Mesenchymal stem cell (in vitro differentiated cells and primary cell): Measurements from ENCODE around the gene CNTLN.

ENCODE experiments used
- DNase-seq: peaks from one replicate; pipeline ENCODE4 v3.0.0-alpha.2; 2013
- H2AFZ ChIP-seq: one replicate; pipeline ENCODE4 v1.6.1; 2013; ENCODE audit warnings: low read depth, mild to moderate bottlenecking, control low read depth, inconsistent platforms, low read length, moderate library complexity
- H2AK5ac ChIP-seq: 2 replicates; pipeline ENCODE4 v1.6.1; 2013; ENCODE audit warnings: low read length, moderate library complexity, mild to moderate bottlenecking, inconsistent platforms; ENCODE audit not compliant: severe bottlenecking
- H2BK120ac ChIP-seq: one replicate; pipeline ENCODE4 v1.6.1; 2013; ENCODE audit warnings: low read depth, mild to moderate bottlenecking, inconsistent platforms, low read length, moderate library complexity
- H2BK12ac ChIP-seq, 2 experiments: one replicate each; pipeline ENCODE4 v1.6.1; 2013; ENCODE audit warnings: inconsistent platforms in 2 of 2, low read length in 2 of 2, mild to moderate bottlenecking in 2 of 2, moderate library complexity in 2 of 2, control low read depth in 1 of 2
- H2BK15ac ChIP-seq: one replicate; pipeline ENCODE4 v1.6.1; 2013; ENCODE audit warnings: mild to moderate bottlenecking, low read depth, inconsistent platforms; ENCODE audit not compliant: poor library complexity, severe bottlenecking
- H2BK5ac ChIP-seq: 2 replicates; pipeline ENCODE4 v1.6.1; 2013; ENCODE audit warnings: low read depth, mild to moderate bottlenecking, low read length, control low read depth, inconsistent platforms; ENCODE audit not compliant: poor library complexity, severe bottlenecking
- H3K14ac ChIP-seq, 2 experiments: one replicate each; pipeline ENCODE4 v1.6.1; 2013; ENCODE audit warnings: inconsistent platforms in 2 of 2, low read length in 2 of 2, control low read depth in 1 of 2, mild to moderate bottlenecking in 1 of 2, moderate library complexity in 1 of 2
- H3K18ac ChIP-seq, 2 experiments: one replicate each; pipeline ENCODE4 v1.6.1; 2013; ENCODE audit warnings: inconsistent platforms in 2 of 2, low read length in 2 of 2, control low read depth in 1 of 2, low read depth in 1 of 2, mild to moderate bottlenecking in 1 of 2
- H3K23ac ChIP-seq, 2 experiments: one replicate each; pipeline ENCODE4 v1.6.1; 2013; ENCODE audit warnings: inconsistent platforms in 2 of 2, low read length in 2 of 2, mild to moderate bottlenecking in 2 of 2, moderate library complexity in 2 of 2, control low read depth in 1 of 2
- H3K27ac ChIP-seq: 2 replicates; pipeline ENCODE4 v1.5.1; 2013; ENCODE audit warnings: mild to moderate bottlenecking, moderate library complexity, low read length, control low read depth, inconsistent platforms; ENCODE audit not compliant: poor library complexity, severe bottlenecking
- H3K27me3 ChIP-seq, 2 experiments: 2 replicates each; pipeline versions ENCODE4 v1.6.1 to v1.7.0; 2013; ENCODE audit warnings: low read length in 2 of 2, mild to moderate bottlenecking in 2 of 2, moderate library complexity in 2 of 2, control low read depth in 1 of 2, inconsistent platforms in 1 of 2; ENCODE audit not compliant: control insufficient read depth in 1 of 2, insufficient read depth in 1 of 2
- H3K36me3 ChIP-seq, 2 experiments: 2 replicates each; pipeline versions ENCODE4 v1.6.1 to v1.7.0; 2013; ENCODE audit warnings: low read length in 2 of 2, control low read depth in 1 of 2, inconsistent platforms in 1 of 2, low read depth in 1 of 2, mild to moderate bottlenecking in 1 of 2; ENCODE audit not compliant: insufficient read depth in 2 of 2, control insufficient read depth in 1 of 2
- H3K4ac ChIP-seq, 2 experiments: one replicate each; pipeline ENCODE4 v1.6.1; 2013; ENCODE audit warnings: inconsistent platforms in 2 of 2, low read length in 2 of 2, mild to moderate bottlenecking in 2 of 2, moderate library complexity in 2 of 2, control low read depth in 1 of 2, low read depth in 1 of 2
- H3K4me1 ChIP-seq: 2 replicates; pipeline ENCODE4 v1.6.1; 2013; ENCODE audit warnings: low read depth, low read length, control low read depth; ENCODE audit not compliant: control insufficient read depth, insufficient read depth
- H3K4me2 ChIP-seq: 2 replicates; pipeline ENCODE4 v1.6.1; 2013; ENCODE audit warnings: low read length, mild to moderate bottlenecking, inconsistent platforms; ENCODE audit not compliant: poor library complexity, severe bottlenecking
- H3K4me3 ChIP-seq, 2 experiments: 2 replicates each; pipeline versions ENCODE4 v1.5.1 to v1.7.0; 2013; ENCODE audit warnings: low read length in 2 of 2, mild to moderate bottlenecking in 2 of 2, control low read depth in 1 of 2, low read depth in 1 of 2; ENCODE audit not compliant: insufficient read depth in 1 of 2
- H3K79me1 ChIP-seq: replicated peaks from 2 replicates; pipeline ENCODE4 v1.6.1; 2013; ENCODE audit warnings: mild to moderate bottlenecking, control low read depth, low read length, inconsistent platforms; ENCODE audit not compliant: poor library complexity, severe bottlenecking
- H3K9ac ChIP-seq: 2 replicates; pipeline ENCODE4 v1.7.0; 2013; ENCODE audit warnings: mild to moderate bottlenecking, low read length, moderate library complexity
- H3K9me3 ChIP-seq: 2 replicates; pipeline ENCODE4 v1.7.0; 2013; ENCODE audit warnings: mild to moderate bottlenecking, low read length; ENCODE audit not compliant: control insufficient read depth
- H4K8ac ChIP-seq: one replicate; pipeline ENCODE4 v1.6.1; 2013; ENCODE audit warnings: inconsistent platforms, mild to moderate bottlenecking, low read length, moderate library complexity
- H4K91ac ChIP-seq: one replicate; pipeline ENCODE4 v1.6.1; 2013; ENCODE audit warnings: mild to moderate bottlenecking, low read length, inconsistent platforms
- WGBS: methylation state at CpG from one replicate; pipeline ENCODE4 v1.1.7; 2013; ENCODE audit warnings: mixed read lengths; 5-methylcytosine and 5-hydroxymethylcytosine counted together

Gene CNTLN

DNA sequence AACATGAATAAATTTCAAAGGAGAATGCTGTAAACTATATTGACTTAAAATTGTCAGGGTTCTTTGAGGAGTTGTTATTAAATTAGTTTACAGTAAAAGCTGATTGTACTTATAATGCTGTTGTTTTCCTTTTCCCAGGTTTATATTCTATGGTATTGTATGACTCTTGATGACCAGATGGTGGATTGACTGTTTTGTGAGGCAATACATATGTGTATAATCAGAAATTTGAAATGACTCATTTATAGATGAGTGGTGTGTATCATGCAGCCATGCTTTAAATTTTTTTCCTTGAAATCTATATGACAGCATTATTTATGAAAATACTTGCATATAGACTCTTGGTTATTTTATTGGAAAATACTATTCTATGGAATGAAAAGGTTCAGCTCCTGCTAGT, 195.3 kb downstream of the CNTLN start:
- no peak overlapping the region for H3K18ac ChIP-seq
- DNase-seq = no peak
- H3K27ac ChIP-seq = no peak overlapping the region
- no peaks in the 10 kb centered on the region for H3K27me3 ChIP-seq
- H3K23ac ChIP-seq = no peak overlapping the region
- H4K8ac ChIP-seq = no peak overlapping the region
- H2BK120ac ChIP-seq = no peak overlapping the region
- H2BK5ac ChIP-seq = no peak overlapping the region
- H3K4me3 ChIP-seq = no peak overlapping the region
- no peak overlapping the region for H3K9ac ChIP-seq
- H3K4me1 ChIP-seq = no peaks in the 10 kb centered on the region
- no peaks in the 10 kb centered on the region for H3K9me3 ChIP-seq
- H4K91ac ChIP-seq = no peak overlapping the region
- H3K79me1 ChIP-seq = no peaks in the 10 kb centered on the region
- no peak overlapping the region for H3K4me2 ChIP-seq
- no peak overlapping the region for H2AK5ac ChIP-seq
- H3K36me3 ChIP-seq = peaks cover 0 to 12% of the 10 kb centered on the region in 2 experiments
- H3K14ac ChIP-seq = no peak overlapping the region
- no peak overlapping the region for H2BK15ac ChIP-seq
- no peak overlapping the region for H2AFZ ChIP-seq
- no peak overlapping the region for H2BK12ac ChIP-seq
- H3K4ac ChIP-seq = no peak overlapping the region

DNA sequence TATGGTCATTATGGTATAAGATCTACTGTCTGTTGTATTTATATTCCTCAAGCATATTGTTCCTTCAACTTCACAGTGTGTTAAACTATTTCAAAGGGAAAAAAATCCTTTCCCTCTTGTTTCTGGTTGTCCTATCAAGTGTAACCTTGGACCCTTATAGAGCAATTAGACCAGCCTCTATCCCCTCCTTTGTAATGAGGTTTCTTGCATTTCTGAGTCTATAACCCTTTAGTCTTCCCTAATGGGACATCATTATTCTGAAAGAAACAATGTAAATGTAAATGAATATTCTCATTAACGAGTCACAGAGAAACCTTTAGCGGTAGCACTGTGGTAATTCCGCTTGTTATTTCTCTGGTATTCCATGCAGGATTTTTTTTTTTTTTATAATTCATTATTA, 197.3 kb downstream of the CNTLN start:
- Histone ChIP-seq H2BK120ac (no peak overlapping the region), H3K27ac (no peak overlapping the region), H3K79me1 (no peaks in the 10 kb centered on the region), H4K91ac (no peak overlapping the region), H3K9ac (no peak overlapping the region), H3K18ac (no peak overlapping the region), H2AFZ (no peak overlapping the region), H2AK5ac (no peak overlapping the region), H3K4me1 (no peaks in the 10 kb centered on the region), H2BK5ac (no peak overlapping the region), H3K4me2 (no peak overlapping the region), H3K4ac (no peak overlapping the region), H3K27me3 (no peaks in the 10 kb centered on the region), H3K4me3 (no peak overlapping the region), H3K14ac (no peak overlapping the region), H4K8ac (no peak overlapping the region), H2BK12ac (no peak overlapping the region), H3K36me3 (peaks cover 0 to 12% of the 10 kb centered on the region in 2 experiments), H2BK15ac (no peak overlapping the region), H3K9me3 (no peaks in the 10 kb centered on the region), H3K23ac (no peak overlapping the region)
- DNase-seq = no peak
- WGBS = no CpG with 5 or more reads among the region's 3 CpGs

DNA sequence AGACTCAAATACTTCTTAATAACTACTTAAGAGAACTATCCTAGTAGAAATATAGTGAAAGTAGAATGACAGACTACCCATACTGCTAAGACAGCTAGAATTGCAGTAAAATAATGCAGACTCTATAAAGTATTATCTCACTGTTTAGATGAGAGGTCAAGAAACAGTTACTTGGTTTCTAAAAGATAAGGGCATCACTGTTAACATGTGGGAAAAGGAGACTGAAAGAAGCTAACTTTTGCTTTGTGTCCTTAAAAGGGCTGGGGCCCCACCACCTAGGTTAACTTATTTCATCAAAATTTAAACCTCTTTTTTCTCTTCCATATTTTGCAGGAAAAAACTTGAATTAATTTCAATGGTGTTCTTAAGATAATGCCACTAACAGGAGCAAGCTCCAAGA, 204.3 kb downstream of the CNTLN start:
- H3K27ac ChIP-seq = no peak overlapping the region
- H3K18ac ChIP-seq = no peak overlapping the region
- no peak overlapping the region for H2BK12ac ChIP-seq
- no peak overlapping the region for H3K4me3 ChIP-seq
- no peaks in the 10 kb centered on the region for H3K27me3 ChIP-seq
- no peaks in the 10 kb centered on the region for H3K4me1 ChIP-seq
- peaks cover 0 to 25% of the 10 kb centered on the region in 2 experiments for H3K36me3 ChIP-seq
- no peak overlapping the region for H2BK5ac ChIP-seq
- no peak overlapping the region for H2BK120ac ChIP-seq
- no peak for DNase-seq
- no peak overlapping the region for H3K9ac ChIP-seq
- H3K9me3 ChIP-seq = no peaks in the 10 kb centered on the region
- H3K79me1 ChIP-seq = no peaks in the 10 kb centered on the region
- H4K8ac ChIP-seq = no peak overlapping the region
- no peak overlapping the region for H2BK15ac ChIP-seq
- H2AFZ ChIP-seq = no peak overlapping the region
- H3K4ac ChIP-seq = no peak overlapping the region
- no peak overlapping the region for H4K91ac ChIP-seq
- H2AK5ac ChIP-seq = no peak overlapping the region
- no peak overlapping the region for H3K4me2 ChIP-seq
- H3K14ac ChIP-seq = no peak overlapping the region
- H3K23ac ChIP-seq = no peak overlapping the region

DNA sequence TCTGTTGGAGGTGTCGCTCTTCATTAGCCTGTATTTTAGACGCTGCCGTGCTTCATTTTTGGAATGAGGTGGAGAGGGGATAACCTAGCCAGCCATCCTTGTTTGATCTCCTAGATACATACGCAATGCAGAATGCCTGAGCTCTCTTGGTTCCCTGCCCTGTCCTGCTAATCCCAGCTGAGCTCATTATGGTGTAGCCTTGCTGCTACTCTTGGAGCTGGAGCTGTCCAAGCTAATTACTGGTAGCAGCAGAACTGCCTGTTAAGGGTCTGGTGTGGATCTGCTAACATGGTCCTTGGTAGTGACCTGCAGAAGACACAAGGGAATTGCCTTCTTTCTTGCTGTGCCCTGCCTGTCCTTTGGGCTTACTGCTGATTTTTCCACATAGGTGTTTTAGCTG, 207.9 kb downstream of the CNTLN start:
- Histone ChIP-seq H2AFZ (no peak overlapping the region), H2BK12ac (no peak overlapping the region), H3K4me3 (no peak overlapping the region), H3K27ac (no peak overlapping the region), H3K9ac (no peak overlapping the region), H3K9me3 (no peaks in the 10 kb centered on the region), H3K79me1 (no peaks in the 10 kb centered on the region), H3K4me2 (no peak overlapping the region), H4K91ac (no peak overlapping the region), H4K8ac (no peak overlapping the region), H3K14ac (no peak overlapping the region), H3K4ac (no peak overlapping the region), H3K23ac (no peak overlapping the region), H2AK5ac (no peak overlapping the region), H3K36me3 (peaks cover 0 to 34% of the 10 kb centered on the region in 2 experiments), H2BK5ac (no peak overlapping the region), H2BK15ac (no peak overlapping the region), H3K27me3 (no peaks in the 10 kb centered on the region), H3K4me1 (no peaks in the 10 kb centered on the region), H2BK120ac (no peak overlapping the region), H3K18ac (no peak overlapping the region)
- DNase-seq = no peak
- WGBS = 98% methylated on average over 4 of the region's 4 CpGs
